ENCODE measurements around the gene RFX1.

DNA sequence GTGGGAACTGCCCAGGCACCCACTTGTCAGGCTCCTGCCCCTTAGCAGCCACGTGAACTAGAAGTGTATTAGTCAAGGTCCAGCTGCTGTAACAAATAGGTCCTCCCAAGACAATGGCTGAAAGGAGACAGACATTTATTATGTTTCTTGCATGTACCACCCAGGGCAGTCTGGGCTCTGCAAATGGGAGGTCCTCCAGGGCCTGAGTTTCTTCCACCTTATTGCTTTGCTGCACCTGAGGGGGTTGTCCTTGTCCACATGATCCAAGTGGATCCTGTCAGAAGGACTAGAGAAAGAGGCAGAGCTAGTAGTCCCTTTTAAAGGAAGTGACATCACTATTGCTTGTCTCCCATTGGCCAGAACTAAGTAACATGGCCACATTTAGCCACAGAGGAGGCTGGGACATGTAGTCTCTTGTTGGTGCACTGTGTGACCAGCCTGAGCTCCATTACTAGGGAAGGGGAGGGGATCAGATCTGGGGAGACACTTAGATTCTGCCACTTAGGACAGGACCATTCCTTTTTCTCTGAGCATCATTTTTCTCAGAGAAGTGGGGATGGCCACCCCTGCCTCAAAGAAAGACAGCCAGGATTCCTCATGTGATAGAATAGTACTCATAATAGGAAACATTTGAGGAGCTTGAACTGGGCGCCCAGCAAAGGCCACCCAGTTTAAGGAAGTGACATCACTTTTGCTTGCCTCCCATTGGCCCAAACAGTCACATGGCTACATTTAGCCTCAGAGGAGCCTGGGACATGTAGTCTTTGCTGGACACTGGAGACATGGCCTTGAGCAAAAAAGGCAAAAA is 85.0 kb downstream of the RFX1 start:
- TF ChIP-seq, protein P1, sequence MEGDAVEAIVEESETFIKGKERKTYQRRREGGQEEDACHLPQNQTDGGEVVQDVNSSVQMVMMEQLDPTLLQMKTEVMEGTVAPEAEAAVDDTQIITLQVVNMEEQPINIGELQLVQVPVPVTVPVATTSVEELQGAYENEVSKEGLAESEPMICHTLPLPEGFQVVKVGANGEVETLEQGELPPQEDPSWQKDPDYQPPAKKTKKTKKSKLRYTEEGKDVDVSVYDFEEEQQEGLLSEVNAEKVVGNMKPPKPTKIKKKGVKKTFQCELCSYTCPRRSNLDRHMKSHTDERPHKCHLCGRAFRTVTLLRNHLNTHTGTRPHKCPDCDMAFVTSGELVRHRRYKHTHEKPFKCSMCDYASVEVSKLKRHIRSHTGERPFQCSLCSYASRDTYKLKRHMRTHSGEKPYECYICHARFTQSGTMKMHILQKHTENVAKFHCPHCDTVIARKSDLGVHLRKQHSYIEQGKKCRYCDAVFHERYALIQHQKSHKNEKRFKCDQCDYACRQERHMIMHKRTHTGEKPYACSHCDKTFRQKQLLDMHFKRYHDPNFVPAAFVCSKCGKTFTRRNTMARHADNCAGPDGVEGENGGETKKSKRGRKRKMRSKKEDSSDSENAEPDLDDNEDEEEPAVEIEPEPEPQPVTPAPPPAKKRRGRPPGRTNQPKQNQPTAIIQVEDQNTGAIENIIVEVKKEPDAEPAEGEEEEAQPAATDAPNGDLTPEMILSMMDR (IDR thresholded peaks at IDR 0.05) = no peak
- no peak for TF ChIP-seq POLR2AphosphoS5 (IDR thresholded peaks at IDR 0.05)
- no peak for TF ChIP-seq POLR2A (IDR thresholded peaks at IDR 0.05)
